ENCODE results near the gene OPN1SW.

GRCh38 chr7:128795129-128795528 lies 19.5 kb upstream of the OPN1SW start:
- no peak for TF ChIP-seq POLR2AphosphoS5 (IDR thresholded peaks at IDR 0.05; ENCODE audit: low read depth, low read length)
- no peak for TF ChIP-seq POLR2A (IDR thresholded peaks at IDR 0.05; ENCODE audit: low read depth, low read length)

Data from GM12892 (cell line).